ENCODE measurements around the gene LACRT.

Gene LACRT

DNA sequence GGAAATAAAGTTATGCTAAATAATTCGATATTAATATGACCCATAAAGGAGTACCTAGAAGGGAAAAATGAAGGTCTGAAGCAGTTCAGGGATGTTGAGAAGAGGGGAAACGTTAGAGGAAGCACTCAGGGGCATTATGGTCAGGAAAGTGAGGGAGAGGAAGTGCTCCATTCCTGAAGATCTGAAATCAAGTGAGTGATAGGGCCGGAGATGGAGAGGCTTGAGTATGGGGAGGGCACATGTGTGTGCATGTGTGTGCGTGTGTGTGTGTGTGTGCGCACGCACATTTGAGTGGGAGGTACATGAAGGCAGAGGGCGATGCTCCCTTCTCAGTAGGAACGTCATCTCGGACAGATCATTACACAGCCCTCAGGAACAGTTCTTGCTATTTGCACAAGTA, 18.3 kb upstream of the LACRT start:
- TF ChIP-seq FOXP2 (optimal IDR thresholded peaks at IDR 0.05; ENCODE audit: borderline replicate concordance, extremely low read depth, extremely low read length, insufficient read depth) (no peak), POLR2AphosphoS5 (IDR thresholded peaks at IDR 0.05; ENCODE audit: low read depth, low read length) (no peak), REST (IDR thresholded peaks at IDR 0.05; ENCODE audit: insufficient read depth in 1 of 2, low read depth in 2 of 2, low read length in 2 of 2) (no peak), SIN3A (IDR thresholded peaks at IDR 0.05; ENCODE audit: borderline replicate concordance, insufficient read depth, low read length) (no peak), TAF1 (IDR thresholded peaks at IDR 0.05; ENCODE audit: borderline replicate concordance, insufficient read depth, low read length) (no peak)

DNA sequence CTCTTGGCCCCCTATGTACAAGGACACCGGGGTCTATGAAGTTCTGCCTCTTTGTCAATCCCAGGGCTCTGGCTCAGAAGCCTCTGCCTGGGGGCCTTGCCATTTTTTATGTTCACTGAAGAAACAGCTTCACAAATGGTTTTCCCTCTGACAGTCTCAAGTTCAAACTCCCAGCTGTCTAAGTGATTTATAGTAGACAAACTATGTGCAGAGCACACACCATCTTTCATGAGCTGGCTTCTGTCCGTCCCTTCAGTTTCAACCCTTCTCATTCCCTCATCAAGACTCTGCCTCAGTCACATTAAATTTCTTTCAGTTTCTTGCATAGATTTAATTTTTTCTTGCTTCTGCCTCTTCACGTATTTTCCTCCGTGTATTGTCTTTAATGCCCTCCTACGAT, 16.2 kb upstream of the LACRT start:
- TF ChIP-seq TAF1 (IDR thresholded peaks at IDR 0.05; ENCODE audit: borderline replicate concordance, insufficient read depth, low read length), result no peak
- no peak for TF ChIP-seq POLR2AphosphoS5 (IDR thresholded peaks at IDR 0.05; ENCODE audit: low read depth, low read length)

DNA sequence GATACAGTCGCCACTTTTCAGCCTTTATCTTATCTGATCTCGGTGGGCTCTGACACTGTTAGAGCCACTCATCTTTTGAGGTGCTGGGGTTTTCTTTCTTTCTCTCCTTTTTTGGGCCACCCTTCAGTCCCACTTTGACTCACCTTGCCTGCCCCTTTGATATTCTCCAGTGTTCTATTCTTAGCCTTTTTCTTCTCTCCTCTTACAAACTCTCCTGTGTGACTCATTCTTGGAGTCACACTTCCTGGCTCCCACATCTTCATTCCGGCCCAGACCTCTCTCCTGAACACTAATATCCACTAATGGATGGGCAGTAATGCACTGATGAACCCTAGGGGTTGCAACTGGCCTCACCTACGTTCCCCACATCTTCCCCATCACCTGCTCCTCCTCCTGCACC, 15.7 kb upstream of the LACRT start:
- no peak for TF ChIP-seq FOXP2 (optimal IDR thresholded peaks at IDR 0.05; ENCODE audit: borderline replicate concordance, extremely low read depth, extremely low read length, insufficient read depth)
- no peak for TF ChIP-seq SIN3A (IDR thresholded peaks at IDR 0.05; ENCODE audit: borderline replicate concordance, insufficient read depth, low read length)
- no peak for TF ChIP-seq POLR2AphosphoS5 (IDR thresholded peaks at IDR 0.05; ENCODE audit: low read depth, low read length)
- no peak for TF ChIP-seq TAF1 (IDR thresholded peaks at IDR 0.05; ENCODE audit: borderline replicate concordance, insufficient read depth, low read length)
- TF ChIP-seq REST (IDR thresholded peaks at IDR 0.05; ENCODE audit: insufficient read depth in 1 of 2, low read depth in 2 of 2, low read length in 2 of 2), result no peak

GRCh38 chr12:54649825-54650224, 15.1 kb upstream of the LACRT start:
- TF ChIP-seq SIN3A (IDR thresholded peaks at IDR 0.05; ENCODE audit: borderline replicate concordance, insufficient read depth, low read length), result no peak
- TF ChIP-seq REST (IDR thresholded peaks at IDR 0.05; ENCODE audit: insufficient read depth in 1 of 2, low read depth in 2 of 2, low read length in 2 of 2), result no peak
- TF ChIP-seq FOXP2 (optimal IDR thresholded peaks at IDR 0.05; ENCODE audit: borderline replicate concordance, extremely low read depth, extremely low read length, insufficient read depth), result no peak
- TF ChIP-seq POLR2AphosphoS5 (IDR thresholded peaks at IDR 0.05; ENCODE audit: low read depth, low read length), result no peak
- TF ChIP-seq TAF1 (IDR thresholded peaks at IDR 0.05; ENCODE audit: borderline replicate concordance, insufficient read depth, low read length), result no peak

- TF ChIP-seq FOXP2 (optimal IDR thresholded peaks at IDR 0.05; ENCODE audit: borderline replicate concordance, extremely low read depth, extremely low read length, insufficient read depth) (no peak), POLR2AphosphoS5 (IDR thresholded peaks at IDR 0.05; ENCODE audit: low read depth, low read length) (no peak), REST (IDR thresholded peaks at IDR 0.05; ENCODE audit: insufficient read depth in 1 of 2, low read depth in 2 of 2, low read length in 2 of 2) (no peak), SIN3A (IDR thresholded peaks at IDR 0.05; ENCODE audit: borderline replicate concordance, insufficient read depth, low read length) (no peak), TAF1 (IDR thresholded peaks at IDR 0.05; ENCODE audit: borderline replicate concordance, insufficient read depth, low read length) (no peak)
These were observed 13.6 kb upstream of the LACRT start, which contains the start of gene DCD for GRCh38 chr12:54648265-54648664. Gene DCD (minus strand): TSS chr12:54648365. CDS start chr12:54648303, 62 bp downstream.

Data from PFSK-1 (cell line).